ENCODE results near the gene CAPN10.

CAPN10 gene

DNA sequence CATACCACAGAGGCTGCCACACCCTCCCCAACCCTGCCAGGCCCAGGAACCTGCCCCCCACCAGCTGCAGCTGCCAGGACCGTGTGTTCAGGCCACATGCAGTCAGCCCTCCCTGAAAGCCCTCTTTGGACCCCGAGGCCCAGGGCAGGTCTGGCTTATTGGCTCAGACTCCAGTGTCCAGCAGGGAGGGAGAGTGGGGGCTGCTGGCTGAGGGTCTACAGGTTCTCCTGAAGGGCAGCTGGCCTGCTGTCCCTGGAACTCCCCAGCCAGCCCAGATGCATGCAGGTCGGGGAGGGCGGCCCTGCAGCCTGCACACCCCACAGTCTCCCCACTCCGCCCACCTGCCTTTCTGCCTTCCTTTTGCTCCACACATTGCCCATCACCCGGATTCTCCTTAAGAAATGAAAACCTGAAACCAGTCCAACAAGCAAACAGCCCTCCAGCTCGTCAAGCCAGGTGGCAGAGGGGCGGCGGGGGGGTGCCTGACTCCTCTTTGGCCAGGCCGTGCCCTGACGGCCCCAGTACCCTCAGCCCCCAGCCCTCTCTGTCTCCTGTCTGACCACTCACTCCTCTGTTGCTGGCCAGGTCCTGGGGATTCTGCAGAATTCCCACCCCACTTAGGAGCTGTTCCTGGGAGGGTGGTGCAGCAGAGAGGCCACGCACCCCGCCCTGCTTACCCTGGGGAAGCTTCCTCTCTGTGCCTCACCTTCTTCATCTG is 56.7 kb downstream of the CAPN10 start:
- no peak for DNase-seq
- no peak overlapping the region for H3K4me3 ChIP-seq (ENCODE audit: low read depth, low read length)
- TF ChIP-seq, protein P1, sequence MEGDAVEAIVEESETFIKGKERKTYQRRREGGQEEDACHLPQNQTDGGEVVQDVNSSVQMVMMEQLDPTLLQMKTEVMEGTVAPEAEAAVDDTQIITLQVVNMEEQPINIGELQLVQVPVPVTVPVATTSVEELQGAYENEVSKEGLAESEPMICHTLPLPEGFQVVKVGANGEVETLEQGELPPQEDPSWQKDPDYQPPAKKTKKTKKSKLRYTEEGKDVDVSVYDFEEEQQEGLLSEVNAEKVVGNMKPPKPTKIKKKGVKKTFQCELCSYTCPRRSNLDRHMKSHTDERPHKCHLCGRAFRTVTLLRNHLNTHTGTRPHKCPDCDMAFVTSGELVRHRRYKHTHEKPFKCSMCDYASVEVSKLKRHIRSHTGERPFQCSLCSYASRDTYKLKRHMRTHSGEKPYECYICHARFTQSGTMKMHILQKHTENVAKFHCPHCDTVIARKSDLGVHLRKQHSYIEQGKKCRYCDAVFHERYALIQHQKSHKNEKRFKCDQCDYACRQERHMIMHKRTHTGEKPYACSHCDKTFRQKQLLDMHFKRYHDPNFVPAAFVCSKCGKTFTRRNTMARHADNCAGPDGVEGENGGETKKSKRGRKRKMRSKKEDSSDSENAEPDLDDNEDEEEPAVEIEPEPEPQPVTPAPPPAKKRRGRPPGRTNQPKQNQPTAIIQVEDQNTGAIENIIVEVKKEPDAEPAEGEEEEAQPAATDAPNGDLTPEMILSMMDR (IDR thresholded peaks at IDR 0.05; ENCODE audit: low read depth, low read length, missing control alignments): no peak
- peaks cover 23% of the 10 kb centered on the region for H3K27me3 ChIP-seq (replicated peaks)
- in situ Hi-C loops (cut with HindIII; ENCODE audit: low pct_ligation_motif_present, low sequenced_read_pairs): no loop called here
- H3K27ac ChIP-seq: no peak overlapping the region
- H3K36me3 ChIP-seq (replicated peaks): no peaks in the 10 kb centered on the region

DNA sequence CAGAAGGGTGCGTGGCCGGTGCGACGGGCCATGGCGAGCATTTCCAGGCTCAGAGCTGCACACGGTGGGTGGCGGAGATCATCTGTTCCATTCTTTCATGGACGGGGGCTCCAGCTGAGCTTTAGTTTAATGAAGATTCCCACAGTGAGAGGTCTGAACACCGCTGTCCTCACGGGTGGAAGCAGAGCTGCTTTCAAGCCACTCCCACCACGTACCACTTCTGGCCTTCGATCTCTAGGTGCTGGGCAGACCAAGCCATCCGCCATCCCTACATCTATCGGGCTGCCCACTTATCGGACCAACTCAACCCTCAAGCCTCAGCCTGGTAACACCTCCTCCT is 57.2 kb downstream of the CAPN10 start:
- H3K27ac ChIP-seq: no peak overlapping the region
- in situ Hi-C loops (cut with HindIII; ENCODE audit: low pct_ligation_motif_present, low sequenced_read_pairs): no loop called here
- no peaks in the 10 kb centered on the region for H3K36me3 ChIP-seq (replicated peaks)
- no peak for DNase-seq
- H3K27me3 ChIP-seq (replicated peaks): peaks cover 28% of the 10 kb centered on the region
- no peak overlapping the region for H3K4me3 ChIP-seq (ENCODE audit: low read depth, low read length)
- TF ChIP-seq, protein P1 (IDR thresholded peaks at IDR 0.05; ENCODE audit: low read depth, low read length, missing control alignments): no peak

DNA sequence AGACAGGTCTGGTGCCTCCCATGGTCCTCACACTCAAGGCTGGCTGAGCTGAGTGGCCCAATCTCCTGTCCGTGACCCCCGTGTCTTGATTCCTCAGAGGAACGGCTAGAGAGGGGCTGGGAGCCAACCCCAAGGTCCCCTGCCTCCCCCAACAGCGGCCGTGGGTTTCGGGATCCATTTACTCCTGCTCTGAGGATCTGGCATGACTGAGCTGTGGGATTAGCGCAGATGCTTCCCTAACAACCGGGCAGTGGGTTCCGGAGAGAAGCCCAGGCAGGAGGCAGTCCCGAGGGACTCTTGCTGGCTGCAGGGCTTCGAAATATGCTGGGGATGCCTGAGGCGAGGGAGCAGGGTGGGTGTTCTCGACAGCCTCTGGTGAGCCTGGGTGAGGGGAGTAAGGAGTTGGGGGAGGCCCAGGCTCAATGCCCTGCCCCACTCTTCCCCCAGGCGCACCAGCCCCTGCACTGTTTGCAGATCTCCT is 57.7 kb downstream of the CAPN10 start:
- H3K27me3 ChIP-seq (replicated peaks): peaks cover 32% of the 10 kb centered on the region
- in situ Hi-C loops (cut with HindIII; ENCODE audit: low pct_ligation_motif_present, low sequenced_read_pairs): no loop called here
- no peaks in the 10 kb centered on the region for H3K36me3 ChIP-seq (replicated peaks)
- H3K27ac ChIP-seq: no peak overlapping the region
- DNase-seq: no peak
- TF ChIP-seq, protein P1 (IDR thresholded peaks at IDR 0.05; ENCODE audit: low read depth, low read length, missing control alignments): no peak
- H3K4me3 ChIP-seq (ENCODE audit: low read depth, low read length): no peak overlapping the region

DNA sequence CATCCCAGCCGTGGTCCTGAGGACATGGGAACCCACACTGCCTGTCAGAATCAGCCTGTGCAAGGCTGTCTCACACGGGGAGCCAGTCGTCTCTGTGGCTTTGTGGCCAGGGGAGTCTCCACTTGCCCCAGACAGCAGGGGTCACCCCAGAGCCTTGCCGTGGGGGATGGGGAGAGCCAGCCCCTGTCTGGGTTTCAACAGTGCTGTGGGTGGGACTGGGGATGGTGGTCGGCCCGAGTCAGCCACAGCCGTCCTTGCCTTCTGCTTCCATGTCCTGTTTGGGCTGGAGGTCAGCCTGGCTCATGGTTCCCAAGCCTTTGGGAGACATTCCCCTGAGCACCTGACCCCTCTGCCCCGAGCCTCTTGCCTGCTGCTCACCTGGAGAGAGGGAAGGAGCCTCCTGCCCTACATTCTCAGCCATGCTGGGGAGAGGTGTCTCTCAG is 58.3 kb downstream of the CAPN10 start:
- no peaks in the 10 kb centered on the region for H3K36me3 ChIP-seq (replicated peaks)
- no peak overlapping the region for H3K4me3 ChIP-seq (ENCODE audit: low read depth, low read length)
- H3K27ac ChIP-seq: no peak overlapping the region
- peaks cover 34% of the 10 kb centered on the region for H3K27me3 ChIP-seq (replicated peaks)
- TF ChIP-seq, protein P1 (IDR thresholded peaks at IDR 0.05; ENCODE audit: low read depth, low read length, missing control alignments): no peak
- no peak for DNase-seq
- in situ Hi-C loops (cut with HindIII; ENCODE audit: low pct_ligation_motif_present, low sequenced_read_pairs): no loop called here

DNA sequence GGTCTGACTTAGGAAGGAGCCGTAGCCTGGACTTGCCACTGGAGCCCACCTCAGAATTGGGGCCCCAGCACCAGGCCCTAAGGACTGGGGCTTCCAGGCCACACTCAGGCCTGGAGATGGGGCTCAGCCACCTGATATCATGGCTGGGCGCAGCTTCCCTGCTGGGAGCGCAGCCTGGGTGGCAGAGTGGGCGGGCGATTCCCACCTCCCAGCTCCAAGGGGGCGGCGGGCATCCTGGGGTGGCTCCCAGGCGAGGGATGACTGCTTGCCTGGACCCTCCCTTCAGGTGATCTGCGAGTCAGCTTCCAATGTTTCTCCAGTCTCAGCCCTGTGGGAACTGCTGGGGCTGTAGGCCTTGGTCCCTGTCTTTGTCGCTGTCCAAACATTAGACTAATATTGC is 58.8 kb downstream of the CAPN10 start:
- Histone ChIP-seq H3K27ac (no peak overlapping the region), H3K27me3 (replicated peaks) (peaks cover 34% of the 10 kb centered on the region), H3K36me3 (replicated peaks) (no peaks in the 10 kb centered on the region), H3K4me3 (ENCODE audit: low read depth, low read length) (no peak overlapping the region)
- no peak for DNase-seq
- TF ChIP-seq, protein P1 (IDR thresholded peaks at IDR 0.05; ENCODE audit: low read depth, low read length, missing control alignments): no peak
- in situ Hi-C loops (cut with HindIII; ENCODE audit: low pct_ligation_motif_present, low sequenced_read_pairs): no loop called here

DNA sequence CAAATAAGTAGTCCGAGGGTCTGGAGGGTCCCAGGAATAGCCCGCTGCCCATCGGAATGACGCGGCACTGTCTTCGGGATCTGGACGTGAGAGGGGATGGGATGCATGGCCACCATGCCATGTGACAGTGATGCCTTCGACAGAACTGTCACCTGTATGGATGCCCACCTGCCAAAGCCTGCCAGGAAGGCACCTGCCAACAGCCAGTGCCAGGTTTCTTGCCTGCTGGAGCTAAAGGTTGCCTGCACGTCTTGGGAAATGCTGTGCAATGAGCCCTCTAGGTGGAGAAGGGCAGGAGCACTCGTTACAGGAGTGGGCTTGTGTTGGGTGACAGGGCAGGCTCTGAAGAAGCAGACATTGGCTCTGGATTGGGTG is 59.3 kb downstream of the CAPN10 start:
- TF ChIP-seq, protein P1 (IDR thresholded peaks at IDR 0.05; ENCODE audit: low read depth, low read length, missing control alignments): no peak
- DNase-seq: no peak
- in situ Hi-C loops (cut with HindIII; ENCODE audit: low pct_ligation_motif_present, low sequenced_read_pairs): no loop called here
- Histone ChIP-seq H3K27me3 (replicated peaks) (peaks cover 34% of the 10 kb centered on the region), H3K27ac (no peak overlapping the region), H3K36me3 (replicated peaks) (no peaks in the 10 kb centered on the region), H3K4me3 (ENCODE audit: low read depth, low read length) (no peak overlapping the region)
